Measurements from ENCODE around the gene KCNQ1.

GRCh38 chr11:2488004-2488403 lies 43.2 kb downstream of the KCNQ1 start:
- no peak for TF ChIP-seq CTCF (IDR thresholded peaks at IDR 0.05)
- TF ChIP-seq POLR2A (IDR thresholded peaks at IDR 0.05) = no peak

Measured in sigmoid colon (tissue), 3 donors.